Loucy (cell line): ENCODE results near the gene CRHR2.

Experiments
- H2AFZ ChIP-seq: fragments of 200-600 bp; sonication (generic); 2 replicates; pipeline ENCODE4 v1.6.0; 2016; ENCODE audit warnings: antibody characterized with exemption, mild to moderate bottlenecking, low read length, moderate library complexity
- H3F3A ChIP-seq: fragments of 200-600 bp; 2 replicates; pipeline ENCODE4 v1.6.0; 2016; ENCODE audit warnings: antibody characterized with exemption, low read depth, mild to moderate bottlenecking
- H3K27me3 ChIP-seq: fragments of 200-600 bp; sonication (generic); 2 replicates; pipeline ENCODE4 v1.6.1; 2014; ENCODE audit warnings: low read length, mild to moderate bottlenecking; ENCODE audit not compliant: insufficient read depth, poor library complexity, severe bottlenecking
- H3K36me3 ChIP-seq: fragments of 200-600 bp; sonication (generic); 2 replicates; pipeline ENCODE4 v1.6.1; 2016; ENCODE audit warnings: low read length; ENCODE audit not compliant: insufficient read depth
- H3K4me1 ChIP-seq: fragments of 200-600 bp; sonication (generic); 2 replicates; pipeline ENCODE4 v1.5.1; 2014; ENCODE audit warnings: low read length, mild to moderate bottlenecking; ENCODE audit not compliant: insufficient read depth, poor library complexity, severe bottlenecking
- H3K4me2 ChIP-seq: fragments of 200-600 bp; sonication (generic); 2 replicates; pipeline ENCODE4 v1.6.0; 2014; ENCODE audit warnings: antibody characterized with exemption, low read length, low read depth, mild to moderate bottlenecking; ENCODE audit not compliant: poor library complexity, severe bottlenecking
- H3K4me3 ChIP-seq: fragments of 200-600 bp; sonication (generic); 2 replicates; pipeline ENCODE4 v1.5.1; 2014; ENCODE audit warnings: low read length, mild to moderate bottlenecking, mixed read lengths; ENCODE audit not compliant: poor library complexity, severe bottlenecking
- H3K79me2 ChIP-seq: fragments of 200-600 bp; sonication (generic); 2 replicates; pipeline ENCODE4 v1.6.1; 2014; ENCODE audit warnings: low read length; ENCODE audit not compliant: insufficient read depth
- H3K9ac ChIP-seq: fragments of 200-600 bp; sonication (generic); 2 replicates; pipeline ENCODE4 v1.6.0; 2014; ENCODE audit warnings: mild to moderate bottlenecking, low read depth, low read length, moderate library complexity; ENCODE audit not compliant: poor library complexity, severe bottlenecking
- H3K9me2 ChIP-seq: fragments of 200-600 bp; sonication (generic); replicated peaks from 2 replicates; pipeline ENCODE4 v1.6.1; 2016; ENCODE audit warnings: low read depth, low read length, mixed read lengths
- H3K9me3 ChIP-seq: fragments of 200-600 bp; sonication (generic); 2 replicates; pipeline ENCODE4 v1.6.1; 2014; ENCODE audit warnings: mild to moderate bottlenecking, antibody characterized with exemption, low read length, low read depth; ENCODE audit not compliant: insufficient read depth
- H4K20me1 ChIP-seq: fragments of 200-600 bp; sonication (generic); 2 replicates; pipeline ENCODE4 v1.6.0; 2014; ENCODE audit warnings: antibody characterized with exemption, low read length, mild to moderate bottlenecking; ENCODE audit not compliant: insufficient read depth, poor library complexity, severe bottlenecking
- EZH2phosphoT487 ChIP-seq: fragments of 200-600 bp; IDR thresholded peaks from 2 replicates; pipeline ENCODE4 v1.6.1; 2018; ENCODE audit warnings: antibody characterized with exemption, mild to moderate bottlenecking, moderate library complexity, borderline replicate concordance
- TF ChIP-seq, protein P1 (sequence below): fragments of 200-600 bp; sonication (generic); conservative IDR thresholded peaks from 2 replicates; pipeline ENCODE4 v1.5.1; 2014; ENCODE audit warnings: mild to moderate bottlenecking, antibody characterized with exemption, low read length

The CRHR2 gene

DNA sequence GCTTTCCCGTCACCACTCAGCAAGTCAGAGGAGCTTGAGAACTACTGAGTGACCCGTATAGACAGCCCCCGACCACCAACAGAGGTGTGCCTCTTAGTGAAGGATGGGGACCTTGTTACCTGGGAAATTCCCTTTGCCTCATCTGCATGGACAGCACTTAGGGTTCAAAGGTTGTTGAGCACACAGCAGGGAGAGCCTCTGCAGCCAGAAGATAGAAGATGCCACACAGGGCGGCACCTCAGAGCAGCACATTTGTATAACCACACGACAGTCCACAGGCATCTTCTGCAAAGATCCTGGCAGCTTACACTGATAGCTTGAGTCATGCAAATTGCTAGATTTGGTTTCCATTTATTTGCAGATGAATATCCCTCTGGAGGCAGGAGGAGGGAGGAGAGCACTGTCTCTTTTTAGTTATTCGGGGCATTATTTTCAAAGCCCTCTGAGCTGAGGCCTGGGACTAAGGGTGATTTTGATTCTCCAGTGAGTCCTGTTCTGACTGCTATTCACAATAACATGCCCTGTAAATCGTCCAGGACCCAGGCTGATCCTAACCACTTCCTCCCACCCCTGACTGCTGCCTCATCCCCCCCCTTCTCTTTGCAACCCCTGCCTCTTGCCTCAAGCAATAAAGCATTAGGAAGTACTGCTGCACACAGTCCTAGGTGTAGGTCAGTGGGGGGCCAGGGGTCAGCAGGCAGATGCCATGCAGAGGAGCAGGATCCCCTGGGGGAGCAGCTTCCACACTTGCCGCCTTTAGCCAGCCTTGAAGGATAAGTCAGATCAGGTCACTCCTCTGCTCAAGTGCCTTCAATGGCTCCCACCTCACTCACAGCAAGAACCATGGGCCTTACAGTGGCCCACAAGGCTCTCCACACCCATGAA is 45.0 kb upstream of the CRHR2 start:
- no peaks in the 10 kb centered on the region for H3K27me3 ChIP-seq
- peak overlapping the region; percentile 81 for H3K4me2 ChIP-seq
- H3K4me1 ChIP-seq, result peaks cover 31% of the 10 kb centered on the region
- no peaks in the 10 kb centered on the region for H4K20me1 ChIP-seq
- peak overlapping the region; percentile 67 for H3K4me3 ChIP-seq
- H2AFZ ChIP-seq, result peak overlapping the region; percentile 96
- no peaks in the 10 kb centered on the region for H3K79me2 ChIP-seq
- H3K9me3 ChIP-seq, result no peaks in the 10 kb centered on the region
- no peaks in the 10 kb centered on the region for H3F3A ChIP-seq
- H3K36me3 ChIP-seq, result no peaks in the 10 kb centered on the region
- peak overlapping the region; percentile 64 for H3K9ac ChIP-seq
- no peak for TF ChIP-seq EZH2phosphoT487
- TF ChIP-seq, protein P1, sequence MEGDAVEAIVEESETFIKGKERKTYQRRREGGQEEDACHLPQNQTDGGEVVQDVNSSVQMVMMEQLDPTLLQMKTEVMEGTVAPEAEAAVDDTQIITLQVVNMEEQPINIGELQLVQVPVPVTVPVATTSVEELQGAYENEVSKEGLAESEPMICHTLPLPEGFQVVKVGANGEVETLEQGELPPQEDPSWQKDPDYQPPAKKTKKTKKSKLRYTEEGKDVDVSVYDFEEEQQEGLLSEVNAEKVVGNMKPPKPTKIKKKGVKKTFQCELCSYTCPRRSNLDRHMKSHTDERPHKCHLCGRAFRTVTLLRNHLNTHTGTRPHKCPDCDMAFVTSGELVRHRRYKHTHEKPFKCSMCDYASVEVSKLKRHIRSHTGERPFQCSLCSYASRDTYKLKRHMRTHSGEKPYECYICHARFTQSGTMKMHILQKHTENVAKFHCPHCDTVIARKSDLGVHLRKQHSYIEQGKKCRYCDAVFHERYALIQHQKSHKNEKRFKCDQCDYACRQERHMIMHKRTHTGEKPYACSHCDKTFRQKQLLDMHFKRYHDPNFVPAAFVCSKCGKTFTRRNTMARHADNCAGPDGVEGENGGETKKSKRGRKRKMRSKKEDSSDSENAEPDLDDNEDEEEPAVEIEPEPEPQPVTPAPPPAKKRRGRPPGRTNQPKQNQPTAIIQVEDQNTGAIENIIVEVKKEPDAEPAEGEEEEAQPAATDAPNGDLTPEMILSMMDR, result no peak
- no peaks in the 10 kb centered on the region for H3K9me2 ChIP-seq

DNA sequence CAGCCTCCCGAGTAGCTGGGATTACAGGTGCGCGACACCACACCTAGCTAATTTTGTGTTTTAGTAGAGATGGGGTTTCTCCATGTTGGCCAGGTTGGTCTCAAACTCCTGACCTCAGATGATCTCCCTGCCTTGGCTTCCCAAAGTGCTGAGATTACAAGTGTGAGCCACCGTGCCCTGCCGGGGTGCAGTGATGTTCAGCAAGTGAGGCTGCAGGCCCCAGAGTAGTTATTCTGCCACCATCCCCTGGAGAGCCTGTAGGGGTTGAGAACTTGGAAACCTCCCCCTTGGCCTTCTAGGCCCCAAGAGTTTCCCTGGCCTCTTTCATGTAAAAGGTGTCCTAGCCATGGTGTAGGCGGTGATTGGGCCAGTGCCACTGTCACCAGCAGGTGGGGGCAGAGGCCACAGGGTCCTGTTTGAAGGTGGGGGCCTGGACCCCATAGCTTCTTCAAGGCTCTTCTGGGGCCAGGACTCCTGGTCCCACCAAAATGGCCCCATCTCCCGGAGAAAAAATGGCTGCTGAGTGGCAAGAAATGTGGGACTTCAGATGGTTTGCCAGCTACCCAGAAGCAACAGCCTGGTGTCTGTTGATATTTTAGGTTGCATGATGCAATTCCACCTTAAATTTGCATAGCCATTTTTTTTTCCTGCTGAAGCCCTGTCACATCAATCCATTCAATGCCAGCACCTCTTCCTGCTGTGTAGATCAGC is 44.2 kb upstream of the CRHR2 start:
- Histone ChIP-seq H3K9me2 (no peaks in the 10 kb centered on the region), H3K27me3 (no peaks in the 10 kb centered on the region), H3F3A (no peaks in the 10 kb centered on the region), H3K36me3 (no peaks in the 10 kb centered on the region), H3K9me3 (no peaks in the 10 kb centered on the region), H3K4me2 (peak overlapping the region; percentile 81), H4K20me1 (no peaks in the 10 kb centered on the region), H3K9ac (peak overlapping the region; percentile 64), H3K4me1 (peaks cover 30% of the 10 kb centered on the region), H2AFZ (peak overlapping the region; percentile 96; the same call in 1 of the 2 replicates), H3K79me2 (no peaks in the 10 kb centered on the region), H3K4me3 (peak overlapping the region; percentile 67)
- TF ChIP-seq EZH2phosphoT487, result no peak
- TF ChIP-seq, protein P1, result peak; percentile 23; the same call in 1 of the 2 replicates

DNA sequence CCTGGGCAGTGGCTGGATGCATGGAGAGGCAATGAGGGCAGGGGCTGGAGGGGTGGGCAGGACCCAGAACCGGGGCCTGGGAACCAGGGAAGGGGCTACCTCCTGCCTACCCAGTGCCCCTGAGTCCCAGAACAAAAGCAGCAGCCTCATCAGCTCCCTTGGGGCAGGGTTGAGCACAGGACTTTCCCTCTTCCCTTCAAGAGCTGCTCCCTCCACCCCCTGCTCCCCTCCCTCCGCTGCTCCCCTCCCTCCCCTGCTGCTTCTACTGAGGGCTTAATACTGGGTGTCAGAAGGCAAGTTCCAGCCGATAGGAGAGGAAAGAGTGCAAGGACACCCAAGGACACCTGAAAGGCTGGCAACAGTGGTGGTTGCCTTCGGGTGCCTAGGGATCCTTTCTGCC is 41.5 kb upstream of the CRHR2 start:
- TF ChIP-seq EZH2phosphoT487, result no peak
- TF ChIP-seq, protein P1, result no peak
- Histone ChIP-seq H3K36me3 (no peaks in the 10 kb centered on the region), H3K9me3 (0 out of 2 replicates have a peak, but pooled peaks cover 3% of the 10 kb centered on the region), H3F3A (no peaks in the 10 kb centered on the region), H3K27me3 (no peaks in the 10 kb centered on the region), H2AFZ (no peak overlapping the region), H3K4me1 (peaks cover 24% of the 10 kb centered on the region), H3K79me2 (no peaks in the 10 kb centered on the region), H3K4me3 (no peak overlapping the region), H3K9me2 (no peaks in the 10 kb centered on the region), H4K20me1 (no peaks in the 10 kb centered on the region), H3K4me2 (no peak overlapping the region), H3K9ac (no peak overlapping the region)
